Gastrocnemius medialis (tissue), 4 donors: ENCODE measurements around the gene RLN3.

Experiments
- POLR2A ChIP-seq, 2 donors: fragments of 450-650 bp; IDR thresholded peaks; one replicate each; pipeline ENCODE4 v1.6.1; 2017; ENCODE audit warnings: antibody characterized with exemption in 2 of 2, mild to moderate bottlenecking in 2 of 2, moderate library complexity in 2 of 2
- TF ChIP-seq, protein P1 (sequence below), 5 experiments: fragments of 450-650 bp in 3 of 5; fragments of 200-600 bp in 2 of 5; sonication (generic) in 2 of 5; IDR thresholded peaks in 4 of 5; conservative IDR thresholded peaks in 1 of 5; 1 replicate in 4 of 5; 2 replicates in 1 of 5; pipeline ENCODE4 v1.5.1; 2016 to 2019; ENCODE audit warnings: antibody characterized with exemption in 5 of 5, mild to moderate bottlenecking in 3 of 5, moderate library complexity in 3 of 5

DNA sequence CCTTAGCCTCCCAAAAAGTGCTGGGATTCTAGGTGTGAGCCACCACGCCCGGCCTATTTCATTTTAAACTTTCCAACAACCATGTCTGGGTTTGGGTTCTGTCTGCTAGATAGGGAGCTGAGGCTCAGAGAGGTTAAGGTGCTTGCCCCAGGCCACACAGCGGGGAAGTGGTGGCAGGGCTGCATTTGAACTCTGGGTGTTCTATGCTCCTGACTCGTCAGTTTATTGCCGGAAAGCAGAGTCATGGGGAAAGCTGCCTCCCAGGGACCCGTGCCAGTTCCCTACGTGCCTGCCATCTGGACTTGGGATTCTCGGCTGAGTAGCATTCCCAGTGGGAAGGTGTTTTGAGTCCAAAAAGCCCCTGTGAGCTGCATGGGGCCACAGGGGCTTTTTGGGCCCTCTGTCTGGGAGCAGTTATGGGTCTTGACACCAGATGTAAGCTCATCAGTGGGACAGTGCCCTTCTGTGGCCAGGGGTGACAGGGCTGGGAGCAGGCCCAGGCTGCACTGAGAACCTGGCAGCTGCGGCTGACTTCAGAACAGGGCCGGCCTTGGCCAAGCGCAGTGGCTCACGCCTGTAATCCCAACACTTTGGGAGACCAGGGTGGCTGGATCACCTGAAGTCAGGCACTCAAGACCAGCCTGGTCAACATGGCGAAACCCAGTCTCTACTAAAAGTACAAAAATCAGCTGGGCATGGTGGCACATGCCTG is 32.8 kb upstream of the RLN3 start:
- TF ChIP-seq, protein P1, sequence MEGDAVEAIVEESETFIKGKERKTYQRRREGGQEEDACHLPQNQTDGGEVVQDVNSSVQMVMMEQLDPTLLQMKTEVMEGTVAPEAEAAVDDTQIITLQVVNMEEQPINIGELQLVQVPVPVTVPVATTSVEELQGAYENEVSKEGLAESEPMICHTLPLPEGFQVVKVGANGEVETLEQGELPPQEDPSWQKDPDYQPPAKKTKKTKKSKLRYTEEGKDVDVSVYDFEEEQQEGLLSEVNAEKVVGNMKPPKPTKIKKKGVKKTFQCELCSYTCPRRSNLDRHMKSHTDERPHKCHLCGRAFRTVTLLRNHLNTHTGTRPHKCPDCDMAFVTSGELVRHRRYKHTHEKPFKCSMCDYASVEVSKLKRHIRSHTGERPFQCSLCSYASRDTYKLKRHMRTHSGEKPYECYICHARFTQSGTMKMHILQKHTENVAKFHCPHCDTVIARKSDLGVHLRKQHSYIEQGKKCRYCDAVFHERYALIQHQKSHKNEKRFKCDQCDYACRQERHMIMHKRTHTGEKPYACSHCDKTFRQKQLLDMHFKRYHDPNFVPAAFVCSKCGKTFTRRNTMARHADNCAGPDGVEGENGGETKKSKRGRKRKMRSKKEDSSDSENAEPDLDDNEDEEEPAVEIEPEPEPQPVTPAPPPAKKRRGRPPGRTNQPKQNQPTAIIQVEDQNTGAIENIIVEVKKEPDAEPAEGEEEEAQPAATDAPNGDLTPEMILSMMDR (IDR thresholded peaks at IDR 0.05 in 4 of 5, conservative IDR thresholded peaks at IDR 0.05 in 1 of 5): no peak
- no peak for TF ChIP-seq POLR2A (IDR thresholded peaks at IDR 0.05)
